HL-60 (cell line): ENCODE results near the gene EFCC1.

Experiments
- DNase-seq, 2 experiments: peaks; one replicate each; pipeline ENCODE4 v3.0.0-alpha.2; 2010 to 2020; ENCODE audit warnings: low read depth in 1 of 2, low spot score in 1 of 2
- H3K27ac ChIP-seq: fragments of 250-450 bp; sonication (Bioruptor Pico); replicated peaks from 2 replicates; pipeline ENCODE4 v1.5.1; 2020; ENCODE audit warnings: mild to moderate bottlenecking, moderate library complexity
- H3K27me3 ChIP-seq: fragments of 250-450 bp; sonication (Bioruptor Pico); 2 replicates; pipeline ENCODE4 v1.5.1; 2021; ENCODE audit warnings: mild to moderate bottlenecking, moderate library complexity; ENCODE audit not compliant: insufficient read depth, poor library complexity, severe bottlenecking
- H3K4me3 ChIP-seq: replicated peaks from 2 replicates; pipeline ENCODE4 v1.5.1; 2011; ENCODE audit warnings: mild to moderate bottlenecking, control low read depth, low read length; ENCODE audit not compliant: insufficient read depth
- CTCF ChIP-seq: IDR thresholded peaks from one replicate; pipeline ENCODE4 v1.5.1; 2011; ENCODE audit warnings: low read length, control low read depth, inconsistent platforms; ENCODE audit not compliant: insufficient read depth
- GABPA ChIP-seq: IDR thresholded peaks from 2 replicates; pipeline ENCODE4 v1.6.1; 2012; ENCODE audit warnings: low read depth
- POLR2AphosphoS5 ChIP-seq: IDR thresholded peaks from 2 replicates; pipeline ENCODE4 v1.6.1; 2012; ENCODE audit warnings: low read depth
- REST ChIP-seq: IDR thresholded peaks from 2 replicates; pipeline ENCODE4 v1.6.1; 2012; ENCODE audit warnings: low read depth; ENCODE audit not compliant: insufficient replicate concordance
- SPI1 ChIP-seq: IDR thresholded peaks from 2 replicates; pipeline ENCODE4 v1.6.1; 2012; ENCODE audit warnings: low read depth, mild to moderate bottlenecking, borderline replicate concordance

Gene EFCC1

GRCh38 chr3:128973988-128974564 is 27.0 kb upstream of the EFCC1 start:
- DNase-seq: peak in 1 of 2 experiments; percentile 73
- no peak overlapping the region for H3K4me3 ChIP-seq
- peak; percentile 43; the same call in 1 of the 2 replicates for TF ChIP-seq SPI1
- TF ChIP-seq REST: no peak
- no peaks in the 10 kb centered on the region for H3K27me3 ChIP-seq
- peak overlapping the region; percentile 42 for H3K27ac ChIP-seq

- DNase-seq: no peak
- no peak for TF ChIP-seq GABPA
- no peak for TF ChIP-seq SPI1
- Histone ChIP-seq H3K27ac (no peak overlapping the region), H3K27me3 (no peaks in the 10 kb centered on the region), H3K4me3 (no peak overlapping the region)
Observed at GRCh38 chr3:128975276-128975675, 25.8 kb upstream of the EFCC1 start.

GRCh38 chr3:128983293-128984069 is 17.6 kb upstream of the EFCC1 start:
- no peak overlapping the region for H3K27ac ChIP-seq
- H3K4me3 ChIP-seq: no peak overlapping the region
- H3K27me3 ChIP-seq: no peaks in the 10 kb centered on the region
- TF ChIP-seq REST: no peak
- TF ChIP-seq CTCF: no peak
- no peak for TF ChIP-seq GABPA
- TF ChIP-seq SPI1: no peak
- TF ChIP-seq POLR2AphosphoS5: no peak
- no peak for DNase-seq

- no peak for DNase-seq
- H3K27ac ChIP-seq: no peak overlapping the region
- TF ChIP-seq POLR2AphosphoS5 (no peak), CTCF (no peak), GABPA (no peak), REST (no peak), SPI1 (no peak)
Observed at GRCh38 chr3:128984596-128984995, 16.5 kb upstream of the EFCC1 start.

More at GRCh38 chr3:128984596-128984995, 16.5 kb upstream of the EFCC1 start:
- no peak overlapping the region for H3K4me3 ChIP-seq
- no peaks in the 10 kb centered on the region for H3K27me3 ChIP-seq
